ENCODE results near the gene POPDC3. TPM values are rescaled to one million over a fixed set of nuclear protein-coding genes. Genes with fewer than 3 reads are reported as not detected.

Gene POPDC3
- total RNA-seq, 4 donors from 2014 or later = 0.79 to 1.8 TPM; not detected in 2

DNA sequence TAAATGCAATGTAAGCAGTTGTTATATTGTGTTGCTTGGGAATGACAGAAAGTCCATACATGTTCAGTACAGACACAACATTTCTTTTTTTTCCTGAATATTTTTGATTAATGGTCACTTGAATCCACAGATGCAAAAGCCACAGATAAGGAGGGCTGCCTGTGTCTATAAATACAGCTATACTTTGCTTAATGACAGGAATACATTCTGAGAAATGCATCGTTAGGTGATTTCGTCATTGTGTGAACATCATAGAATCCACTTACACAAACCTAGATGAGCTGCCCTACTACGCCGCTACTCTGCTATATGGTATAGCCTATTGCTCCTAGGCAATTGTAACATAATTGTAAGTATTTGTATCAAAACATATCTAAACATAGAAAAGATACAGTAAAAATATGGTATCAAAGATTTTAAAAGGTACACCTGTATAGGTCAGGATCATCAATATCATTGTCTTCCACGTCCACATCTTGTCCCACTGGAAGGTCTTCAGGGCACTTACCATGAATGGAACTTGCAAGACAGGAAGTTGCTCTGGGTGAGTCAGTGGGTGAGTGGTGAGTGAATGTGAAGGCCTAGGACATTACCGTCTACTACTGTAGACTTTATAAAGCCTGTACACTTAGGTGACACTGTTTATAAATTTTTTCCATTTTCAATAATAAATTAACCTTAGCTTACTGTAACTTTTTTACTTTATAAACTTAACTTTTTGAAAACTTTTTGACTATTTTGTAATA lies 27.9 kb upstream of the POPDC3 start:
- DNase-seq = no peak
- intact Hi-C loops (cut with DNase I; ENCODE audit: low total_unique reads) (no loop called here), in situ Hi-C loops (cut with MboI; ENCODE audit: low pct_ligation_motif_present in 1 of 4, low pct_unique_long_range_greater_than_20kb in 1 of 4, low sequenced_read_pairs in 3 of 4) (no loop called here)
- Histone ChIP-seq H3K4me1 (no peaks in the 10 kb centered on the region), H3K27me3 (no peaks in the 10 kb centered on the region), H3K9me3 (no peaks in the 10 kb centered on the region), H3K36me3 (no peaks in the 10 kb centered on the region), H3K27ac (no peak overlapping the region), H3K4me3 (no peak overlapping the region)
- whole genome bisulfite sequencing, 2 donors (ENCODE audit: low coverage in 1 of 2) = 90 to 94% methylated on average over 6 of the region's 6 CpGs
- TF ChIP-seq POLR2A (IDR thresholded peaks at IDR 0.05) (no peak), POLR2AphosphoS5 (IDR thresholded peaks at IDR 0.05) (no peak), EP300 (IDR thresholded peaks at IDR 0.05; ENCODE audit: low read depth) (no peak)
- TF ChIP-seq, protein P1, sequence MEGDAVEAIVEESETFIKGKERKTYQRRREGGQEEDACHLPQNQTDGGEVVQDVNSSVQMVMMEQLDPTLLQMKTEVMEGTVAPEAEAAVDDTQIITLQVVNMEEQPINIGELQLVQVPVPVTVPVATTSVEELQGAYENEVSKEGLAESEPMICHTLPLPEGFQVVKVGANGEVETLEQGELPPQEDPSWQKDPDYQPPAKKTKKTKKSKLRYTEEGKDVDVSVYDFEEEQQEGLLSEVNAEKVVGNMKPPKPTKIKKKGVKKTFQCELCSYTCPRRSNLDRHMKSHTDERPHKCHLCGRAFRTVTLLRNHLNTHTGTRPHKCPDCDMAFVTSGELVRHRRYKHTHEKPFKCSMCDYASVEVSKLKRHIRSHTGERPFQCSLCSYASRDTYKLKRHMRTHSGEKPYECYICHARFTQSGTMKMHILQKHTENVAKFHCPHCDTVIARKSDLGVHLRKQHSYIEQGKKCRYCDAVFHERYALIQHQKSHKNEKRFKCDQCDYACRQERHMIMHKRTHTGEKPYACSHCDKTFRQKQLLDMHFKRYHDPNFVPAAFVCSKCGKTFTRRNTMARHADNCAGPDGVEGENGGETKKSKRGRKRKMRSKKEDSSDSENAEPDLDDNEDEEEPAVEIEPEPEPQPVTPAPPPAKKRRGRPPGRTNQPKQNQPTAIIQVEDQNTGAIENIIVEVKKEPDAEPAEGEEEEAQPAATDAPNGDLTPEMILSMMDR (IDR thresholded peaks at IDR 0.05) = no peak

GRCh38 chr6:105204768-105205167 lies 25.0 kb upstream of the POPDC3 start:
- Histone ChIP-seq H3K27me3 (no peaks in the 10 kb centered on the region), H3K4me1 (no peaks in the 10 kb centered on the region), H3K9me3 (no peaks in the 10 kb centered on the region), H3K4me3 (no peak overlapping the region), H3K36me3 (no peaks in the 10 kb centered on the region), H3K27ac (no peak overlapping the region)
- 75 to 84% methylated on average over 4 of the region's 4 CpGs for WGBS, 2 donors (ENCODE audit: low coverage in 1 of 2)
- in situ Hi-C loops (cut with MboI; ENCODE audit: low pct_ligation_motif_present in 1 of 4, low pct_unique_long_range_greater_than_20kb in 1 of 4, low sequenced_read_pairs in 3 of 4) (no loop called here), intact Hi-C loops (cut with DNase I; ENCODE audit: low total_unique reads) (no loop called here)
- no peak for DNase-seq
- TF ChIP-seq EP300 (IDR thresholded peaks at IDR 0.05; ENCODE audit: low read depth) (no peak), POLR2AphosphoS5 (IDR thresholded peaks at IDR 0.05) (no peak), POLR2A (IDR thresholded peaks at IDR 0.05) (no peak)

- no peak overlapping the region for H3K4me3 ChIP-seq
- no peaks in the 10 kb centered on the region for H3K36me3 ChIP-seq
- no peak for DNase-seq
- H3K9me3 ChIP-seq = no peaks in the 10 kb centered on the region
- H3K4me1 ChIP-seq = no peaks in the 10 kb centered on the region
- H3K27me3 ChIP-seq = no peaks in the 10 kb centered on the region
- H3K27ac ChIP-seq = no peak overlapping the region
- intact Hi-C loops (cut with DNase I; ENCODE audit: low total_unique reads) = no loop called here
- in situ Hi-C loops (cut with MboI; ENCODE audit: low pct_ligation_motif_present in 1 of 4, low pct_unique_long_range_greater_than_20kb in 1 of 4, low sequenced_read_pairs in 3 of 4) = no loop called here
- TF ChIP-seq POLR2A (IDR thresholded peaks at IDR 0.05) (no peak), EP300 (IDR thresholded peaks at IDR 0.05; ENCODE audit: low read depth) (no peak), POLR2AphosphoS5 (IDR thresholded peaks at IDR 0.05) (no peak)
- TF ChIP-seq, protein P1 (IDR thresholded peaks at IDR 0.05) = no peak
- 66 to 69% methylated on average over 1 of the region's 1 CpG for WGBS, 2 donors (ENCODE audit: low coverage in 1 of 2)
Measured at GRCh38 chr6:105204331-105204730, 24.5 kb upstream of the POPDC3 start.

DNA sequence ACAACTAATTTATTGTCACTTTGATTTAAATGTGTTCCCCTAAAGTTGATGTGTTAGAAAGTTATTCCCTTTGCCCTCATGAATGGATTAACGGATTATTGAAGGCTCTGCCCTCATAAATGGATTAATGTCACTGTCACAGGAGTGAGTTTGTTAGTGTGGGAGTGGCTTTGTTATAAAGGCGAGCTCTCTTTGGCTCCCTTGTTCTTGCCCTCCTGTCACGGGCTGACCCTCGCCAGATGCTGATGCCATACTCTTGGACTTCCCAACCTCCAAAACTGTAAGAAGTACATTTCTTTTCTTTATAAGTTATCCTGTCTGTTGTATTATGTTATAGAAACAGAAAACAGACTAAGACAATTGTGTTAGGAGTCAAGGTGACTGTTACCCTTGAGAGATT lies 22.7 kb upstream of the POPDC3 start:
- DNase-seq = no peak
- intact Hi-C loops (cut with DNase I; ENCODE audit: low total_unique reads) (no loop called here), in situ Hi-C loops (cut with MboI; ENCODE audit: low pct_ligation_motif_present in 1 of 4, low pct_unique_long_range_greater_than_20kb in 1 of 4, low sequenced_read_pairs in 3 of 4) (no loop called here)
- no peak overlapping the region for H3K4me3 ChIP-seq
- H3K27me3 ChIP-seq = no peaks in the 10 kb centered on the region
- no peak overlapping the region for H3K27ac ChIP-seq
- no peaks in the 10 kb centered on the region for H3K36me3 ChIP-seq
- H3K4me1 ChIP-seq = no peaks in the 10 kb centered on the region
- no peak for TF ChIP-seq POLR2A (IDR thresholded peaks at IDR 0.05)
- TF ChIP-seq POLR2AphosphoS5 (IDR thresholded peaks at IDR 0.05) = no peak
- TF ChIP-seq, protein P1 (IDR thresholded peaks at IDR 0.05) = no peak
- H3K9me3 ChIP-seq = no peaks in the 10 kb centered on the region
- WGBS, 2 donors (ENCODE audit: low coverage in 1 of 2) = 87% methylated on average over 4 of the region's 4 CpGs; no CpG with 5 or more reads in 1 of the 2 donors

All from transverse colon (tissue), 4 donors.